ENCODE results near the gene TNFSF15. TPM values are rescaled to one million over a fixed set of nuclear protein-coding genes. Genes with fewer than 3 reads are reported as not detected.

TNFSF15 gene
- total RNA-seq, 1 experiment from 2014 or later: 0.55 TPM

GRCh38 chr9:114803479-114804265, 2.2 kb downstream of the TNFSF15 start:
- Histone ChIP-seq H3K4me3 (peak overlapping the region; percentile 42; the same call in 1 of the 2 replicates), H3K27ac (peak overlapping the region; percentile 89), H3K4me1 (replicated peaks; ENCODE audit: insufficient read depth) (peaks cover 56% of the 10 kb centered on the region), H3K79me2 (ENCODE audit: low read depth) (no peaks in the 10 kb centered on the region), H3K4me2 (peak overlapping the region; percentile 77), H3F3A (ENCODE audit: insufficient read depth, low read depth) (peaks cover 34% of the 10 kb centered on the region), H3K9me2 (ENCODE audit: insufficient read depth) (no peaks in the 10 kb centered on the region), H2AFZ (no peak overlapping the region), H3K9me3 (ENCODE audit: insufficient read depth, low read depth) (no peaks in the 10 kb centered on the region), H4K20me1 (ENCODE audit: insufficient read depth) (no peaks in the 10 kb centered on the region), H3K36me3 (ENCODE audit: low read depth) (no peaks in the 10 kb centered on the region), H3K27me3 (ENCODE audit: insufficient read depth, low read depth) (no peaks in the 10 kb centered on the region)
- no peak for DNase-seq
- no TSS peak for BruUV-seq (replicated peaks)
- intact Hi-C loops (cut with micrococcal nuclease; ENCODE audit: unreplicated experiment): loop anchor here (1.0 kb wide), 1 partner anchor 105 kb away; no protein-coding TSS in a partner anchor
- CTCF ChIA-PET: interaction anchor here (0.6 kb wide), 1 partner anchor 103 kb away, joined by 4 read pairs; no protein-coding TSS in a partner anchor
- TF ChIP-seq EZH2 (IDR thresholded peaks at IDR 0.05; ENCODE audit: low read depth): no peak
- TF ChIP-seq CTCF (conservative IDR thresholded peaks at IDR 0.05): no peak
- POLR2A ChIA-PET (ENCODE audit: unreplicated experiment): no interaction called here

- no peak for TF ChIP-seq EZH2 (IDR thresholded peaks at IDR 0.05; ENCODE audit: low read depth)
- no peak for TF ChIP-seq CTCF (conservative IDR thresholded peaks at IDR 0.05)
- H3K9me2 ChIP-seq (ENCODE audit: insufficient read depth): no peaks in the 10 kb centered on the region
- POLR2A ChIA-PET (ENCODE audit: unreplicated experiment): no interaction called here
- no peaks in the 10 kb centered on the region for H3K36me3 ChIP-seq (ENCODE audit: low read depth)
- no peak for DNase-seq
- H3K4me3 ChIP-seq: no peak overlapping the region
- CTCF ChIA-PET: no interaction called here
- peaks cover 28% of the 10 kb centered on the region for H3K4me1 ChIP-seq (replicated peaks; ENCODE audit: insufficient read depth)
- no peaks in the 10 kb centered on the region for H3K9me3 ChIP-seq (ENCODE audit: insufficient read depth, low read depth)
- peaks cover 15% of the 10 kb centered on the region; the same call in 1 of the 2 replicates for H3F3A ChIP-seq (ENCODE audit: insufficient read depth, low read depth)
- H3K27ac ChIP-seq: no peak overlapping the region
- H4K20me1 ChIP-seq (ENCODE audit: insufficient read depth): no peaks in the 10 kb centered on the region
- no peaks in the 10 kb centered on the region for H3K79me2 ChIP-seq (ENCODE audit: low read depth)
- H3K4me2 ChIP-seq: no peak overlapping the region
- intact Hi-C loops (cut with micrococcal nuclease; ENCODE audit: unreplicated experiment): no loop called here
- no peaks in the 10 kb centered on the region for H3K27me3 ChIP-seq (ENCODE audit: insufficient read depth, low read depth)
- no TSS peak for BruUV-seq (replicated peaks)
- H2AFZ ChIP-seq: no peak overlapping the region
These were observed 5.9 kb downstream of the TNFSF15 start for GRCh38 chr9:114799925-114800324.

- intact Hi-C loops (cut with micrococcal nuclease; ENCODE audit: unreplicated experiment): no loop called here
- POLR2A ChIA-PET (ENCODE audit: unreplicated experiment): no interaction called here
- H3K27ac ChIP-seq: no peak overlapping the region
- DNase-seq: peak in 1 of 2 experiments; percentile 27
- peaks cover 23% of the 10 kb centered on the region for H3K4me1 ChIP-seq (replicated peaks; ENCODE audit: insufficient read depth)
- H3K27me3 ChIP-seq (ENCODE audit: insufficient read depth, low read depth): no peaks in the 10 kb centered on the region
- H3K4me3 ChIP-seq: no peak overlapping the region
- CTCF ChIA-PET: no interaction called here
- no peak overlapping the region for H3K4me2 ChIP-seq
- peaks cover 10% of the 10 kb centered on the region; the same call in 1 of the 2 replicates for H3F3A ChIP-seq (ENCODE audit: insufficient read depth, low read depth)
- TF ChIP-seq EZH2 (IDR thresholded peaks at IDR 0.05; ENCODE audit: low read depth) (no peak), CTCF (conservative IDR thresholded peaks at IDR 0.05) (no peak)
- H3K9me3 ChIP-seq (ENCODE audit: insufficient read depth, low read depth): no peaks in the 10 kb centered on the region
- no peaks in the 10 kb centered on the region for H4K20me1 ChIP-seq (ENCODE audit: insufficient read depth)
- H2AFZ ChIP-seq: no peak overlapping the region
- no peaks in the 10 kb centered on the region for H3K9me2 ChIP-seq (ENCODE audit: insufficient read depth)
- no peaks in the 10 kb centered on the region for H3K36me3 ChIP-seq (ENCODE audit: low read depth)
- no peaks in the 10 kb centered on the region for H3K79me2 ChIP-seq (ENCODE audit: low read depth)
- no TSS peak for BruUV-seq (replicated peaks)
These were observed 6.4 kb downstream of the TNFSF15 start for GRCh38 chr9:114799441-114799840.

Data from PC-9 (cell line).